HG02571 (cell line): ENCODE measurements around the gene PLEK2.

Source experiments
- ATAC-seq: cut with Tn5 transposase; IDR thresholded peaks from one replicate; pipeline ENCODE4 v1.9.1; 2021; ENCODE audit warnings: mild to moderate bottlenecking, moderate library complexity; ENCODE audit not compliant: unreplicated experiment

The PLEK2 gene

GRCh38 chr14:67405771-67406170, 6.2 kb downstream of the PLEK2 start:
- no peak for ATAC-seq

DNA sequence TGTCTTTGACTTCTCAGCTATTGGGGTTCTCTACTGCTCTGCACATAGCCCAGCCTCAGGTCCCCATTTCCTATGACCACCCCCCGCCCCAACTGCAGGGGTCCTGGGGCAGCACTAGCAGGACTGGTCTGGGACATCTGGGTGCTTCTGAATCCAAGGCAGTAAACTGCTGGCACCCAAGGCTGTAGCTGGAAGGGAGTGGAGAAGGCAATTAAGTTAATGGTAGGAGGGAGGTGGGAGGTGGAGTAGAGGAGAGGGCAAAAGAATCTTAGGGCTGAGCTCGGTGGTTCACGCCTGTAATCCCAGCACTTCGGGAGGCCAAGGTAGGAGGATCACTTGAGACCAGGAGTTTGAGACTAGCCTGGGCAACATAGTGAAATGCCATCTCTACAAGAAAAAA, 11.5 kb downstream of the PLEK2 start:
- ATAC-seq = no peak

GRCh38 chr14:67397536-67397935, 14.4 kb downstream of the PLEK2 start:
- ATAC-seq = no peak

DNA sequence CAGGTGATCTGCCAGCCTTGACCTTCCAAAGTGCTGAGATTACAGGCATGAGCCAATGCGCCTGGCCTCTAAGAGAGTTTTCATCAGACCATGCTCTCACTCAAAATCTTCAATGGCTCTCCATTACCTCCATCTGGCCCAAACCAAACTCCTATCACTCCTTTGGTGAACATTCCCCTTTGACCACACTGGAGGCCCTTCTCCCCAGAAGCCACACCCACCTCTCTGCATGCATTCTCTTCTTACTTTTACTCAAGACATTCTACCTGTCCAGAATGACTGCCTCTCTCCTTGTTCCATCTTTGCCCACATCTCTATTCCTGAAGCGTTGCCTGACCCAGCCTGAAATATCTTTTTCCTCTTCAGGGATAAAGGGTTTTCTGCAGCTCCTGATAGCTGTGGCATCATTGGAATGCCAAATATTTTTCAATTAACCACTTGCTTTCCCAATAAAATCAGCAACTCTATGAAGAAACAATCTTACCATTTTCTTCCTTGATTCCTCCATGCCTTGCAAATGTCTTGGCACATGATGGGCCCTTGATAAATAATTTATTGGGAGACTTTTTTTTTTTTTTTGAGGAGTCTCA, 15.5 kb downstream of the PLEK2 start:
- ATAC-seq = no peak

DNA sequence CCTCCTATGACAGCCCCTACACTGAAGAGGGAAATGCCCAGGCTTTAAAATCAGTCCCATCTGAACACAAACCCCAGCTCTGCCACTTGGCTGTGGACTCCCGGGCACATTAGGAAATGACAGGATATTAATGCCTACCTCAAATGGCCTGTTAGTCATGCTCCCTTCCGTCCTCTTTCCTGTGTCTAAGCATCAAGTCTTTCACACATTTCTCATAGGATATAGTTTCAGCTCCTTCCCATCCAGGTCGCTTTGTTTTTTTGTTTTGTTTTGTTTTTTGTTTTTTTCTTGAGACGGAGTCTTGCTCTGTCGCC, 16.1 kb downstream of the PLEK2 start:
- no peak for ATAC-seq

DNA sequence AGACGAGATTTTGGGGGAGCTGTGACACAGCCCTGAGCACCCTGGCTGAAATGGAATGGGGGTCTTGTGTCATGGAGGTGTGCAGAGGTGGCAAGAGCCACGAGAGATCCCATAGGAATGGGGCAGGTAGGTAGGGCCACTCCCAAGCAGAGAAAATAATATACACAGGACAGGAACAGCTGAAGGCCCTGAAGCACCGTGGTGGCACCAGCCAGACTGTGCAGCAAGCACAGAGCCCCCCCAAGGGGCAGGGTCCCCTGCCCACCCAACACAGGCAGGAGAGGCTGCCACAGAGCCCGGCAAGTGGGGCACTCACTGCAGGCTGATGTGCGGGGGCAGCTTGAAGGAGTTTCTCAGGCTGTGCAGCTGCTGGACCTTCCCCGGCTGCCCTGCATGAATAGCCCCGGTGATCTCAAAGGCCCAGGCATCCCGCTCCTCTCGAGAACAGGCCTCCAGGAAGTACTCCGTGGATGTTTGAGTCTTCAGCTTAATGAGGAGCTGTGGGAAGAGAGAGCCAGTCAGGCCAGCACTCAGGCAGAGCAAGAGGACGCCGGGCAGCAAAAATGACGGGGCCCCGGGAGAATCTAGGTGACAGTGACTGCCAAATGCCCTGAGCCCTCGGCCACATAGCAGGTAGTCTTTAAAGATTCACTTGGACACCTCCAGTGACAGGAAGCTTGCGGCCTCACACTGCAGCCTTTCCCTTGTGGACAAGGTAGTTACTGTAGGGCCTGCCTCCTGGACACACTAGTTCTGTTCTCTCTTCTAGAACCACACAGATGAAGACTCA, 16.7 kb downstream of the PLEK2 start:
- no peak for ATAC-seq

- no peak for ATAC-seq
These were observed 18.3 kb downstream of the PLEK2 start for GRCh38 chr14:67393689-67394088.

DNA sequence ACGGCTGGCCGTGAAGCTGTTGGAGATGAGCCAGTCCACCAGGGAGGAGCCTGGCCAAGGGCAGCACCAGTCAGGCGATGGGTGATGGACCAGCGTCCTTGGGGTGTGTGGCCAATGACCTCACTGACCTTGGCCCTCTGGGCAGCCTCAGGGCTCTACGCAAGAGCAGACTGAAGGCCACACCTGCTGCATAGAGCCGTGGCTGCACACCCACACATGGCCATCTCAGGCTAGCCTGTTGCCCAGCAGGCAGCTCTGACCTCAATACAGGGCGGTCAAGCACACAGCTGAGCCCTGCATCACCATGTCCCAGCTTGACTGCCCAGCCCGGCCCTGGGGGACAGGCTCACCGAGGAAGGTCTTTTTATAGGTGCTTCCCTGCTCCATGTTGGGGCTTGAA, 19.2 kb downstream of the PLEK2 start:
- ATAC-seq = no peak

- ATAC-seq = no peak
These were observed 19.8 kb downstream of the PLEK2 start for GRCh38 chr14:67392123-67392522.

DNA sequence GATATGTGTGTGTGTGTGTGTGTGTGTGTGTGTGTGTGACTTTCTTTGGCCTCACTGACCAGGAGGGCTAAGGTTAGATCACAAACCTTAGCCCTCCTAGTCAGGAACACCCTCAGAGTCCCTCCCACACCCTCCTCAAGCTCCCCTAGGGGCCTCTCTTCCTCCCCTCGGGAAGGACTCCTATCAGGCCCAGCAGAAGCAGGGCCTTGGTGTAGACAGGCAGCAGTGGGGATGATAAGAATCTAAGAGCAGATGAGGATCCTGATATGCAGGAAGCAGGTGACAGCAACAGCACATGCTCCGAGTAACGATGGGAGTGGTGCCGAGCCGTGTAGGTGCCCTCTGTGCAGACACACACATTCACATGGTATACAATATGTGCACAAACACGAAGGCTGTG, 20.7 kb downstream of the PLEK2 start:
- ATAC-seq = no peak

GRCh38 chr14:67389811-67390534, 22.0 kb downstream of the PLEK2 start:
- ATAC-seq = no peak

GRCh38 chr14:67389275-67389674, 22.7 kb downstream of the PLEK2 start:
- ATAC-seq = no peak

DNA sequence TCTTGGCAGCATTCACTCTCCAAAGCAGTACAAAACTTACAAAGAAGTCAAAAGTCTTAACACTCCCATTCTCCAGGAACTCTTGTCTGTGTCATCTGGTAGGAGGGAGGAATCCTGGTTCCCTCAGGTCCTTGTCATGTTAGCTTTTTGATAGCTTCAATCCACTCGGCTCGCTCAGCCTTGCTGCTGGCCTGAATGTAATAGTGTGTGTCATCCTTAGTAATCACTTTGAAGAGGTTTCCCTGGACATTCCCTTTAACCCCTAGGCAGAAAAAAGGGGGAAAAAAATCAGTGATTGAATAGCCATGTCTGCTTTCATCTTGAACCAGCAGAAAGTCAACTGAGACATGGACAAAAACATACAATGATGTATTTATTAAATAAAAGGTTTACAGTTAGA, 24.8 kb downstream of the PLEK2 start:
- no peak for ATAC-seq

GRCh38 chr14:67385618-67386017, 26.3 kb downstream of the PLEK2 start:
- ATAC-seq = no peak

- ATAC-seq = no peak
These were observed 26.8 kb downstream of the PLEK2 start for GRCh38 chr14:67385120-67385519.

- no peak for ATAC-seq
These were observed 34.0 kb downstream of the PLEK2 start for GRCh38 chr14:67377916-67378315.

GRCh38 chr14:67373347-67373746, 38.6 kb downstream of the PLEK2 start:
- ATAC-seq = no peak

DNA sequence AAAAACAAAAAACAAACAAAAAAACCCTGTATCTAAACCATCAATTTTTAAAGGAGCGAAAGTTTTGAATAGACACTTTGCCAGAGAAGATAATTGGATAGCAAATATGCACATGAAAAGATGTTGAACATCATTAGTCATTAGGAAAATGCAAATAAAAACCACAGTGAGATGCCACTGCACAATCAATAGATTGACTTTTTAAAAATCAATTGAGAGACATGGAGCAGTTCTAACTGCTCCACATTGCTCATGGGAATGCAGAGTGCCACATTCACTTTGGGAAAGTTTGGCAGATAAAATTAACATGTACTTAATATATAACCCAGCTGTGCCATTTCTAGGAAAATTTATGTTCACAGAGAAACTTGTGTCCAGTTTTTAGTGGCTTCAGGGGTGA, 39.1 kb downstream of the PLEK2 start:
- no peak for ATAC-seq

DNA sequence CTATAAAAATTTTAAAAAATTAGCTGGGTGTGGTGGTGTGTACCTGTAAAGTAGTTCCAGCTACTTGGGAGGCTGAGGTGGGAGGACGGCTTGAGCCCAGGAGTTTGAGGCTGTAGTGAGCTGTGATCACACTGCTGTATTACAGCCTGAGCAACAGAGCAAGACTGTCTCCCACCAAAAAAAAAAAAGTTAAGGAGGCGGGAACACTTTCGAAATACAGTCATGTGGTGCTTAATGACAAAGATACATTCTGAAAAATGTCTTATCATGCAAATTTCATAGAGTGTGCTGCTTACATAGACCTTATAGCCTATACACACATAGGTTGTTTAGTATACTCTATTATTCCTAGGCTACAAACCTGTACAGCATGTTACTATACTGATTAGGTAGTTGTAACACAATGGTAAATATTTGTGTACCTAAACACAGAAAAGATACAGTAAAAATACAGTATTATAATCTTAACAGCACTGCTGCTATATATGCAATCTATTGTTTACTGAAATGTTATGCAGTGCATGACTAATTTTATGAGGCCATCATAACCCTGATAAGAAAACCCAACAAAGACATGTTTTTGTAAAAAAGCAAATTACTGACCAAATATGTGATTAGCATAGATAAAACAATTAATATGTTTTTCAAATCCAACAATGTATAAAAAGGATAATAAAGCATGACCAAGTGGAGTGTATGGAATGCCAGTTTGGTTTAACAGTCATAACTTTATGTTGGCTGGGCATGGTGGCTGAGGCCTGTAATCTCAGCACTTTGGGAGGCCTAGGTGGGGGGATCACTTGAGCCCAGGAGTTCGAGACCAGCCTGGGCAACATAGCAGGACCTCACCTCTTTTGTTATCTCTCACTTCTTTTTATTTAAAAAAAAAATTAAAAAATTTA, 40.5 kb downstream of the PLEK2 start:
- ATAC-seq = no peak

DNA sequence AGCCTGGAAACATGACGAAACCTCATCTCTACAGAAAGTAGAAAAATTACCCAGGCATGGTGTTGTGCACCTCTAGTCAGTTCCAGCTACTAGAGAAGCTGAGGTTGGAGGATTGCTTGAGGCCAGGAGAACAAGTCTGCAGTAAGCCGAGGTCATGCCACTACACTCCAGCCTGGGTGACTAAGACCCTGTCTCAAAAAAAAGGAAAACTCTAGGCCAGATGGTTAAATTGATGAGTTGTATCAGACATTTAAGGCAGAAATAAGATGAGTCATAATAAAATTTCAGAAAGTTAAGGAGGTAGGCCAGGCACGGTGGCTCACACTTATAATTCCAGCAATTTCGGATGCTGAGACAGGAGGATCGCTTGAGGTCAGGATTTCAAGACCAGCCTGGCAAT, 41.1 kb downstream of the PLEK2 start:
- no peak for ATAC-seq

DNA sequence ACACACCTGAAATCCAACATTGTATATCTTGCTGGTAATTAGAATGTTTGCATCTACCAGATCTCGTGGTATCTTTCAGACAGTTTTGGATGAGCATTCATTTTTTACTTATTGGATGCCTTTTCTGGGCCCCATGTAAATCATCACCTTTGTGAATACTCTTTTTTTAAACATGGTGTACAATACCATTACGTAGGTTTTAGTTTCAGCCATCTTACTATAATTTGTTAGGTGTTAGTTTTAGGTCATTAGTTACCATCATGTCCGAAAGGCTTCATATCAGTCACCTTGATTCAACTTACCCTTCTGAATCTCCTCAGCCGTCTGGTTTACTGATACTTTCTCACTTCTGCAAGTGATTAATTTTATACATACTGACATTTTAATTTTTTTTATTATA, 46.5 kb downstream of the PLEK2 start:
- no peak for ATAC-seq
